ENCODE results near the gene CTIF.

DNA sequence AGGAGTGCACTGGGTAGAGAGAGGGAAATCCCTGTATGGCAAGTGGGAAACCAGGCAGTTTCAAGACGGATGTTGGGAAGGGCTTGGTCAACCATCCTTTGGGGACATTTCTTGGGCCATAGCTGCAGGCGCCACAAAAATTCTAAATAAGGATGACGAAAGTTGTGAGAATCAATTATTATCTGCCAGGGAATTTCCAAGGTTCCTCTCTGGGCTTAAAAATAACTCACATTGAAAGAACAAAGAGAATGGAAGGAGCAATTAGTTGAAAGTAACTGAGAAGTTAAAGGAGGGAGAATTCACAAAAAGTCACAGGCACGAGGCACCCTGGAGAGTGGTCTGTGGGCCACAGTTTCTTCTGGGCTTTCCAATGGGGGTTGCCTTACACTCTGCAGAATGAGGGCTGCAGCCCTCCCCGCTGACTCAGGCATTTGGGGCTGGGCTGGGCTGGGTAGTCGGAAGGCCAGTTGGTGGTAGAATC is 216.2 kb downstream of the CTIF start:
- TF ChIP-seq, protein P1, sequence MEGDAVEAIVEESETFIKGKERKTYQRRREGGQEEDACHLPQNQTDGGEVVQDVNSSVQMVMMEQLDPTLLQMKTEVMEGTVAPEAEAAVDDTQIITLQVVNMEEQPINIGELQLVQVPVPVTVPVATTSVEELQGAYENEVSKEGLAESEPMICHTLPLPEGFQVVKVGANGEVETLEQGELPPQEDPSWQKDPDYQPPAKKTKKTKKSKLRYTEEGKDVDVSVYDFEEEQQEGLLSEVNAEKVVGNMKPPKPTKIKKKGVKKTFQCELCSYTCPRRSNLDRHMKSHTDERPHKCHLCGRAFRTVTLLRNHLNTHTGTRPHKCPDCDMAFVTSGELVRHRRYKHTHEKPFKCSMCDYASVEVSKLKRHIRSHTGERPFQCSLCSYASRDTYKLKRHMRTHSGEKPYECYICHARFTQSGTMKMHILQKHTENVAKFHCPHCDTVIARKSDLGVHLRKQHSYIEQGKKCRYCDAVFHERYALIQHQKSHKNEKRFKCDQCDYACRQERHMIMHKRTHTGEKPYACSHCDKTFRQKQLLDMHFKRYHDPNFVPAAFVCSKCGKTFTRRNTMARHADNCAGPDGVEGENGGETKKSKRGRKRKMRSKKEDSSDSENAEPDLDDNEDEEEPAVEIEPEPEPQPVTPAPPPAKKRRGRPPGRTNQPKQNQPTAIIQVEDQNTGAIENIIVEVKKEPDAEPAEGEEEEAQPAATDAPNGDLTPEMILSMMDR (IDR thresholded peaks at IDR 0.05) = no peak
- TF ChIP-seq POLR2A (IDR thresholded peaks at IDR 0.05) = no peak
